ENCODE data around the gene LEP. TPM values are rescaled to one million over a fixed set of nuclear protein-coding genes. Genes with fewer than 3 reads are reported as not detected.

Gene LEP
- total and polyA plus RNA-seq, 12 donors: under 0.01 to 0.98 (median 0.34) TPM; not detected in 3

- Histone ChIP-seq H3K27ac (no peak overlapping the region), H3K4me3 (no peak overlapping the region), H3K9me3 (replicated peaks in 1 of 3) (no peaks in the 10 kb centered on the region), H3K27me3 (no peaks in the 10 kb centered on the region), H3K4me1 (replicated peaks in 1 of 2) (no peaks in the 10 kb centered on the region), H3K36me3 (replicated peaks in 1 of 2) (no peaks in the 10 kb centered on the region)
- DNase-seq: no peak
- intact Hi-C loops (cut with DNase I): no loop called here
- TF ChIP-seq POLR2A (IDR thresholded peaks at IDR 0.05) (no peak), CTCF (IDR thresholded peaks at IDR 0.05) (no peak)
- WGBS, 4 donors: 47 to 71% (median 60%) methylated on average over 3 of the region's 3 CpGs
Observed at GRCh38 chr7:128227271-128227670, 13.8 kb upstream of the LEP start.

- Histone ChIP-seq H3K9me3 (replicated peaks in 1 of 3) (no peaks in the 10 kb centered on the region), H3K27me3 (no peaks in the 10 kb centered on the region), H3K36me3 (replicated peaks in 1 of 2) (no peaks in the 10 kb centered on the region), H3K4me1 (replicated peaks in 1 of 2) (no peaks in the 10 kb centered on the region), H3K27ac (no peak overlapping the region), H3K4me3 (no peak overlapping the region)
- no peak for DNase-seq
- intact Hi-C loops (cut with DNase I): no loop called here
- TF ChIP-seq CTCF (IDR thresholded peaks at IDR 0.05) (no peak), POLR2A (IDR thresholded peaks at IDR 0.05) (no peak)
- WGBS, 4 donors: 88 to 93% (median 92%) methylated on average over 5 of the region's 5 CpGs
Observed at GRCh38 chr7:128231021-128231420, 10.1 kb upstream of the LEP start.

GRCh38 chr7:128231677-128232076 is 9.4 kb upstream of the LEP start:
- no peak for DNase-seq
- TF ChIP-seq CTCF (IDR thresholded peaks at IDR 0.05) (no peak), POLR2A (IDR thresholded peaks at IDR 0.05) (no peak)
- H3K4me1 ChIP-seq (replicated peaks in 1 of 2): no peaks in the 10 kb centered on the region
- H3K27ac ChIP-seq: no peak overlapping the region
- H3K36me3 ChIP-seq (replicated peaks in 1 of 2): no peaks in the 10 kb centered on the region
- H3K9me3 ChIP-seq (replicated peaks in 1 of 3): no peaks in the 10 kb centered on the region
- 82 to 94% (median 88%) methylated on average over 6 of the region's 6 CpGs for WGBS, 4 donors
- intact Hi-C loops (cut with DNase I): no loop called here
- no peaks in the 10 kb centered on the region for H3K27me3 ChIP-seq
- H3K4me3 ChIP-seq: no peak overlapping the region

- Histone ChIP-seq H3K4me3 (no peak overlapping the region), H3K27ac (no peak overlapping the region), H3K9me3 (replicated peaks in 1 of 3) (no peaks in the 10 kb centered on the region), H3K27me3 (no peaks in the 10 kb centered on the region), H3K36me3 (replicated peaks in 1 of 2) (no peaks in the 10 kb centered on the region), H3K4me1 (replicated peaks in 1 of 2) (no peaks in the 10 kb centered on the region)
- intact Hi-C loops (cut with DNase I): no loop called here
- TF ChIP-seq POLR2A (IDR thresholded peaks at IDR 0.05) (no peak), CTCF (IDR thresholded peaks at IDR 0.05) (no peak)
- no peak for DNase-seq
- 65 to 79% (median 71%) methylated on average over 5 of the region's 5 CpGs for WGBS, 4 donors
Observed at GRCh38 chr7:128233471-128233870, 7.6 kb upstream of the LEP start.

Data from adrenal gland (tissue), 12 donors.